Activated CD4-positive, alpha-beta T cell treated with anti-CD3 and anti-CD28 coated beads, Interleukin-2, amount 50 U/mL, for 1 hour (primary cell): ENCODE results near the gene XPNPEP3.

Source experiments
- DNase-seq: peaks from one replicate; pipeline ENCODE4 v3.0.0-alpha.2; 2020

Gene XPNPEP3

GRCh38 chr22:40951795-40952605 is 95.1 kb downstream of the XPNPEP3 start:
- no peak for DNase-seq

GRCh38 chr22:40953471-40953870 is 96.5 kb downstream of the XPNPEP3 start:
- DNase-seq: no peak

DNA sequence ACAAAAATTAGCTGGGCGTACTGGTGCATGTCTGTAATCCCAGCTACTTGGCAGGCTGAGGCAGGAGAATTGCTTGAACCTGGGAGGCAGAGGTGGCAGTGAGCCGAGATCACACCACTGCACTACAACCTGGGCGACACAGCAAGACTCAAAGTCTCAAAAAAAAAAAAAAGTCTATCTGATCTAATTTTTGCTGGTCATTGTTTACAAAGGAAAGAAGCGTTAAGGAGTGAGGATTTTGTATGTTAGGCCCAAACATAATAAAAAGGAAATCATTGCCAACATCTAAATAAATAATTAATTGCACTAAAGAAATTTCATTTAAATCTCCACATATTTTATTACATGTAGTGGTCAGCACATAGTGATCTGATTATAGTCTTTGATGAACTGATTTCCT is 97.2 kb downstream of the XPNPEP3 start:
- no peak for DNase-seq

- DNase-seq: no peak
Measured at GRCh38 chr22:40955571-40955970, 98.6 kb downstream of the XPNPEP3 start.

DNA sequence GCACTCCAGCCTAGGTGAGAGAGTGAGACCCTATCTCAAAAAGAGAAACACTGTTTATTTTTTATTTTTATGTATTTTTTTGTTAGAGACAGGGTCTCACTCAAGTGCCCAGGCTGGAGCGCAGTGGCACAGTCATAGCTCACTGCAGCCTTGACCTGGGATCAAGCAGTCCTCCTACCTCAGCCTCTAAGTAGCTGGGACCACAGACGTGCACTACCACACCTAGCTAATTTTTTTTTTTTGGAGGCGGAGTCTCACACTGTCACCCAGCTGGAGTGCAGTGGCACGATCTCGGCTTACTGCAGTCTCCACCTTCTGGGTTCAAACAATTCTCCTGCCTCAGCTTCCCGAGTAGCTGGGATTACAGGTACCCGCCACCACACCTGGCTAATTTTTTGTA is 100.7 kb downstream of the XPNPEP3 start:
- no peak for DNase-seq

- DNase-seq: no peak
Measured at GRCh38 chr22:40958299-40958698, 101.4 kb downstream of the XPNPEP3 start.

DNA sequence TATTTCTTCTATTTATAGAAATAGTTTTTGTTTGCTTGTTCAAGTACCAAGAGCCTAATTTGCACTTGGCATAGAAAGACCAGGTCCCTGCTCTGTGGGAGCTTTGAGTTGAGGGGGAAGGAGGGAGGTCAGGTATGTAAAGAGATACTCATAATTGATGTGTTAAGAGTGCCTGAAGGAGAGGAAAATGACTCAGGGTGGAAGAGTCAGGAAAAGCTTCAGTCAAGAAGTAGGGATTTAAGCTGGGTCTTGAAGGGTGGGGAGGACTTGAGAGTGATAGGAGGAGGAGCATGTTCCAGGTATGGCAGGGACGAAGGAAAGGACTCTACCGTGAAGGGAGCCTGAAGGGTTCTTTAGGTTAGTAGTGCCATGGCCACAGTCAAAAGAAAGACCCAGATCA is 103.2 kb downstream of the XPNPEP3 start:
- DNase-seq: no peak

DNA sequence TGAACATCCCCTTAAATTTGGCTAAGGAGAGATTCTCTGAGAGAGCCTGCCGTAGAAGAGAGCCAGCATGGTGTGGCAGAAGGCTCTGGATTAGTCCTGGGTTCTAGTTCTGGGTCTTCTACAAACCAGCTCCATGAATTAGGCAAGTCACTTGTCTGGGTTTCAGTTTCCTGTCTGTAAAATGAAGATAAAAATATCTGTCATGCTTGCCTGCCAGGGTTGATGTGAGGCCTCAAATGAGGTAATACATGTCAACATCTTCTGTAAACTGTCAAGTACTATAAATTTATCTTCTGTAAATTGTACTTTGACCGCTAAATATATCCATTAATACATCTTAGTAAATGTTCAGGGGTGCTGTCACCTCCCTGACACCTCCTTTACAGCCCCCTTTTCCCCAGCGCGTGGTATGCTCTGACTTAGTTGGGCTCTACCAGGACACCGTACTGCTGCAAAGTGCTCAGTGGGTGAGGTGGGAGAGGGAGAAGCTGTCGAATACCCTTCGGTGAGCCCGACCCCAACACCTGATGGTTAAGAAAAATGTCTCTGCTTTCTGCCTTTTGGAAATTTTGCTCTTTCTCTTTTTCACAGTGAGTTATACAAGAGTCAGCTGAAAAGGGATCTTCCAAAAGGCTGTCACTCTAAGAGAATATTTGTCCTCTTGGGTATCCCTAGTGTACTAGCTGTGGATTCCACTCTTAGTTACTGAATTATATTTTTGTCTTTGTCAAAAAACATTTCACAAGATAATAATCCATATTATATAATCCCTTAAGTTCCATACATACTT is 109.2 kb downstream of the XPNPEP3 start:
- no peak for DNase-seq

- DNase-seq: no peak
Measured at GRCh38 chr22:40966726-40967085, 109.8 kb downstream of the XPNPEP3 start.

GRCh38 chr22:40967111-40967760 is 110.3 kb downstream of the XPNPEP3 start:
- DNase-seq: no peak

DNA sequence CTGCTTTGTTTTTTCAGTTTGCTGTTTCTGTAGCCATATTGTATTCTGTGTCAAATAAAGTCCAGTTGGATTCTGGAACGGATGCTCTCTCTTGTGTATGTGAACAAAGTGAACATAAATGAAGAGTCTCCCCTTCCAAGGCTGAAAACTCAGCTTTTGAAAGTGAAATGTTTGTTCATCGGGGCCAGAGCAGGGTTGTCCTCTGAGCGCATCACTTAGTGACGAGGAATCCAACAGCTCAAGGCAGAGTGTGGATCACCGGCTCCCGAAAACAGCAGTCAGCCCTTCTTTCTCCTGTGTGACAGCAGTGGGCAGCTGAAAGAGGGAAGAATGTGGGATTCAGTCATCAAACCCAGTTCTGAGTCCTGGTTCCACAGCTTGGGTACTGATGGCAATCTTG is 115.6 kb downstream of the XPNPEP3 start:
- no peak for DNase-seq

DNA sequence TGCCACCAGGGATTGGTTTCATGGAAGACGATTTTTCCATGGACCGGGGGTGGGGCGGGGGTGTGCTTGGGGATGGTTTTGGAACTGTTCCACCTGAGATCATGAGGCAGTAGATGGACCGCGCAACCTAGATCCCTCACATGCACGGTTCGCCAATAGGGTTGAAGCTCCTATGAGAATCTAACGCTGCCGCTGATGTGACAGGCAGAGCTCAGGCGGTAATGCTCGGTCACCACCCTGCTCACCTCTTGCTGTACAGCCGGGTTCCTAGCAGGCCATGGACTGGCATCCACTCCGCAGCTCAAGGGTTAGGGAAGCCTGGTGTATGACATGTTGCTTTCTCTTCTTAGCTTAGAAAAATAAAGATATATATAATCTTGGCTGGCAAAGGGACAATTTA is 116.2 kb downstream of the XPNPEP3 start:
- no peak for DNase-seq

GRCh38 chr22:40975366-40975765 is 118.4 kb downstream of the XPNPEP3 start:
- DNase-seq: no peak

- no peak for DNase-seq
Measured at GRCh38 chr22:40976866-40977700, 120.1 kb downstream of the XPNPEP3 start.

GRCh38 chr22:40979198-40979597 is 122.2 kb downstream of the XPNPEP3 start:
- no peak for DNase-seq

DNA sequence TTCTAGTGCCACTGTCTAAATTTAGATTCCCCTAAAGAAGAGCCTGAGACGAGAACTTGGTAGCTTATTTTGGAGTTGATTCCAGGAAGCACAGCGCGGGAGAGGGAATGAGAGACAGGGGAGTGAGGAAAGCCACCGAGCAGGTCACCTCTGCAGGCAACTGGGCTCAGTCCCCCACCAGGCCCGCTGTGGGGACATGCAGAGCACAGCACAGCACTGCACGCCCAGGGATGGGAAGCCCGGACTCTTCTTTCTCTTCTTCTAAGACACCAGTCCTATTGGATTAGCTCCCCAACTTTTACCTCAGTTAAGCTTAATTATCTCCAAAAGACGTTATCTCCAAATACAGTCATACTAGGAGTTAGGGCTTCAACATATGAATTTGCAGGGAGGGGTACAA is 122.9 kb downstream of the XPNPEP3 start:
- no peak for DNase-seq
